ENCODE measurements around the gene ECEL1. TPM values are rescaled to one million over a fixed set of nuclear protein-coding genes. Genes with fewer than 3 reads are reported as not detected.

The ECEL1 gene
- total and polyA plus RNA-seq, 9 of the 15 experiments (the other 6 are each of a cell fraction or from before 2014, with no cell fraction given) = 0.09 TPM; not detected in 8

DNA sequence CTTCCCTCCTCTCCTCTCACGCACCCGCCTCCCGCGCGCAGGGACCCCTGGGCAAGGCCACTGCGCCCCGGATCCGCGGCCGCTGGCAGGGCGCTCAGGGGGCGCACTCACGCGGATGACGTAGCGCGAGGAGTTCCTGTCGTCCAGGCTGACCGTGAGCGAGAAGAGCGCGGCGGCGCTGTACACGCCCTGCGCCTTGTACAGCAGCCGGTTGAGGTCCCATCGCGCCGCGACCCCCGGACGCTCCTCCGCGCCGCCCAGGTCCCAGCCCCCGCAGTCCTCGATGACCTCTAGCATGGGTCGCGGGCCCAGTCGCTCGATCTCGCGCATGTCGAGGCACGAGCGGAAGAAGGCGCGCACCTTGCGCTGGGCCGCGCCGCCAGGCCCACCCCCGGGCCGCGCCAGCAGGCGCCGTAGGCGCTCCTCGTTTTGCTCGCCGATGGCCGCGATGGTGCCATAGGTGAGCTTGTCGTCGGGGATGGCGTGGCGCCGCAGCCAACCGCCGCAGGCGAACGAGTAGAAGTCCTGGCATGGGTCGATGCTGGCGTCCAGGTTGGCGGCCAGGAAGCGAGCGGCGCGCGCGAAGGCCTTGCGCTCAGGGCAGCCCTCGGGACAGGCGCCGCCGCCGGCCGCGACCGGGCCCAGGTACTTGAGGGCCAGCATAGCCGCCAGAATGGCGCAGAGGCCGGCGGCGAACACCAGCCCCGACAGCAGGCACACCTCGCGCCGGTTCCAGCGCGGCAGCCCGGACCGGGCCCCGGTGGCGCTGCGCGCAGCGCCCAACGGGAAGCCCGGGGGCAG lies 1.7 kb downstream of the ECEL1 start:
- H4K20me1 ChIP-seq (replicated peaks; ENCODE audit: control insufficient read depth, insufficient read depth, low read length) = no peaks in the 10 kb centered on the region
- no peak overlapping the region for H3K4me2 ChIP-seq (ENCODE audit: insufficient read depth, low read length)
- ATAC-seq (no peak), DNase-seq (ENCODE audit: extremely low read depth in 1 of 4, low spot score in 3 of 4) (no peak), FAIRE-seq (no peak)
- H3K36me3 ChIP-seq (ENCODE audit: control insufficient read depth, insufficient read depth, low read length) = no peaks in the 10 kb centered on the region
- intact Hi-C loops (cut with micrococcal nuclease) = no loop called here
- no peaks in the 10 kb centered on the region for H3K9me3 ChIP-seq (replicated peaks; ENCODE audit: control insufficient read depth, insufficient read depth, low read depth, low read length)
- POLR2A ChIA-PET = no interaction called here
- H3K4me1 ChIP-seq (replicated peaks in 1 of 2; ENCODE audit: control insufficient read depth in 2 of 2, insufficient read depth in 2 of 2, low read length in 2 of 2) = peaks cover 0 to under 1% of the 10 kb centered on the region in 2 experiments; a peak in 1 of 5 replicates
- H3K79me2 ChIP-seq (ENCODE audit: control insufficient read depth, insufficient read depth, low read length) = no peaks in the 10 kb centered on the region
- no peak overlapping the region for H3K4me3 ChIP-seq
- WGBS (ENCODE audit: insufficient coverage, low coverage, missing lambda C conversion rate) = 78% methylated on average over 10 of the region's 111 CpGs
- H3K27me3 ChIP-seq (ENCODE audit: control insufficient read depth in 2 of 2, insufficient read depth in 2 of 2, low read length in 2 of 2) = peaks cover 0 to 15% of the 10 kb centered on the region in 2 experiments; a peak in 3 of 5 replicates
- H3K27ac ChIP-seq (ENCODE audit: extremely low read depth, low read depth, low read length) = no peak overlapping the region
- BruUV-seq (replicated peaks) = no TSS peak
- no peak overlapping the region for H3K9ac ChIP-seq (ENCODE audit: insufficient read depth in 1 of 2, low read depth in 2 of 2, low read length in 2 of 2)
- in situ Hi-C loops (cut with MboI) = no loop called here
- no peaks in the 10 kb centered on the region for H3K9me1 ChIP-seq (ENCODE audit: control insufficient read depth, insufficient read depth, low read length)
- CTCF ChIA-PET (ENCODE audit: low intra/inter-chr PET ratio) = no interaction called here
- no peak overlapping the region for H2AFZ ChIP-seq (ENCODE audit: low read depth, low read length)
- TF ChIP-seq TRIM28 (IDR thresholded peaks at IDR 0.05) (no peak), HMG20B (CRISPR knock-in tag; IDR thresholded peaks at IDR 0.05) (no peak), POLR2B (IDR thresholded peaks at IDR 0.05; ENCODE audit: low read depth, partially characterized antibody) (no peak), SMAD4 (CRISPR knock-in tag; conservative IDR thresholded peaks at IDR 0.05) (no peak), ZNF263 (CRISPR knock-in tag; IDR thresholded peaks at IDR 0.05; ENCODE audit: borderline replicate concordance) (no peak), ELF2 (CRISPR knock-in tag; IDR thresholded peaks at IDR 0.05) (no peak), ETV5 (CRISPR knock-in tag; IDR thresholded peaks at IDR 0.05; ENCODE audit: low read depth) (no peak), NFIC (IDR thresholded peaks at IDR 0.05) (no peak)
- TF ChIP-seq, protein P1, sequence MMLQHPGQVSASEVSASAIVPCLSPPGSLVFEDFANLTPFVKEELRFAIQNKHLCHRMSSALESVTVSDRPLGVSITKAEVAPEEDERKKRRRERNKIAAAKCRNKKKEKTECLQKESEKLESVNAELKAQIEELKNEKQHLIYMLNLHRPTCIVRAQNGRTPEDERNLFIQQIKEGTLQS (IDR thresholded peaks at IDR 0.05) = no peak
- TF ChIP-seq, protein P1 (CRISPR knock-in tag; conservative IDR thresholded peaks at IDR 0.05) = no peak
- TF ChIP-seq, protein P2, sequence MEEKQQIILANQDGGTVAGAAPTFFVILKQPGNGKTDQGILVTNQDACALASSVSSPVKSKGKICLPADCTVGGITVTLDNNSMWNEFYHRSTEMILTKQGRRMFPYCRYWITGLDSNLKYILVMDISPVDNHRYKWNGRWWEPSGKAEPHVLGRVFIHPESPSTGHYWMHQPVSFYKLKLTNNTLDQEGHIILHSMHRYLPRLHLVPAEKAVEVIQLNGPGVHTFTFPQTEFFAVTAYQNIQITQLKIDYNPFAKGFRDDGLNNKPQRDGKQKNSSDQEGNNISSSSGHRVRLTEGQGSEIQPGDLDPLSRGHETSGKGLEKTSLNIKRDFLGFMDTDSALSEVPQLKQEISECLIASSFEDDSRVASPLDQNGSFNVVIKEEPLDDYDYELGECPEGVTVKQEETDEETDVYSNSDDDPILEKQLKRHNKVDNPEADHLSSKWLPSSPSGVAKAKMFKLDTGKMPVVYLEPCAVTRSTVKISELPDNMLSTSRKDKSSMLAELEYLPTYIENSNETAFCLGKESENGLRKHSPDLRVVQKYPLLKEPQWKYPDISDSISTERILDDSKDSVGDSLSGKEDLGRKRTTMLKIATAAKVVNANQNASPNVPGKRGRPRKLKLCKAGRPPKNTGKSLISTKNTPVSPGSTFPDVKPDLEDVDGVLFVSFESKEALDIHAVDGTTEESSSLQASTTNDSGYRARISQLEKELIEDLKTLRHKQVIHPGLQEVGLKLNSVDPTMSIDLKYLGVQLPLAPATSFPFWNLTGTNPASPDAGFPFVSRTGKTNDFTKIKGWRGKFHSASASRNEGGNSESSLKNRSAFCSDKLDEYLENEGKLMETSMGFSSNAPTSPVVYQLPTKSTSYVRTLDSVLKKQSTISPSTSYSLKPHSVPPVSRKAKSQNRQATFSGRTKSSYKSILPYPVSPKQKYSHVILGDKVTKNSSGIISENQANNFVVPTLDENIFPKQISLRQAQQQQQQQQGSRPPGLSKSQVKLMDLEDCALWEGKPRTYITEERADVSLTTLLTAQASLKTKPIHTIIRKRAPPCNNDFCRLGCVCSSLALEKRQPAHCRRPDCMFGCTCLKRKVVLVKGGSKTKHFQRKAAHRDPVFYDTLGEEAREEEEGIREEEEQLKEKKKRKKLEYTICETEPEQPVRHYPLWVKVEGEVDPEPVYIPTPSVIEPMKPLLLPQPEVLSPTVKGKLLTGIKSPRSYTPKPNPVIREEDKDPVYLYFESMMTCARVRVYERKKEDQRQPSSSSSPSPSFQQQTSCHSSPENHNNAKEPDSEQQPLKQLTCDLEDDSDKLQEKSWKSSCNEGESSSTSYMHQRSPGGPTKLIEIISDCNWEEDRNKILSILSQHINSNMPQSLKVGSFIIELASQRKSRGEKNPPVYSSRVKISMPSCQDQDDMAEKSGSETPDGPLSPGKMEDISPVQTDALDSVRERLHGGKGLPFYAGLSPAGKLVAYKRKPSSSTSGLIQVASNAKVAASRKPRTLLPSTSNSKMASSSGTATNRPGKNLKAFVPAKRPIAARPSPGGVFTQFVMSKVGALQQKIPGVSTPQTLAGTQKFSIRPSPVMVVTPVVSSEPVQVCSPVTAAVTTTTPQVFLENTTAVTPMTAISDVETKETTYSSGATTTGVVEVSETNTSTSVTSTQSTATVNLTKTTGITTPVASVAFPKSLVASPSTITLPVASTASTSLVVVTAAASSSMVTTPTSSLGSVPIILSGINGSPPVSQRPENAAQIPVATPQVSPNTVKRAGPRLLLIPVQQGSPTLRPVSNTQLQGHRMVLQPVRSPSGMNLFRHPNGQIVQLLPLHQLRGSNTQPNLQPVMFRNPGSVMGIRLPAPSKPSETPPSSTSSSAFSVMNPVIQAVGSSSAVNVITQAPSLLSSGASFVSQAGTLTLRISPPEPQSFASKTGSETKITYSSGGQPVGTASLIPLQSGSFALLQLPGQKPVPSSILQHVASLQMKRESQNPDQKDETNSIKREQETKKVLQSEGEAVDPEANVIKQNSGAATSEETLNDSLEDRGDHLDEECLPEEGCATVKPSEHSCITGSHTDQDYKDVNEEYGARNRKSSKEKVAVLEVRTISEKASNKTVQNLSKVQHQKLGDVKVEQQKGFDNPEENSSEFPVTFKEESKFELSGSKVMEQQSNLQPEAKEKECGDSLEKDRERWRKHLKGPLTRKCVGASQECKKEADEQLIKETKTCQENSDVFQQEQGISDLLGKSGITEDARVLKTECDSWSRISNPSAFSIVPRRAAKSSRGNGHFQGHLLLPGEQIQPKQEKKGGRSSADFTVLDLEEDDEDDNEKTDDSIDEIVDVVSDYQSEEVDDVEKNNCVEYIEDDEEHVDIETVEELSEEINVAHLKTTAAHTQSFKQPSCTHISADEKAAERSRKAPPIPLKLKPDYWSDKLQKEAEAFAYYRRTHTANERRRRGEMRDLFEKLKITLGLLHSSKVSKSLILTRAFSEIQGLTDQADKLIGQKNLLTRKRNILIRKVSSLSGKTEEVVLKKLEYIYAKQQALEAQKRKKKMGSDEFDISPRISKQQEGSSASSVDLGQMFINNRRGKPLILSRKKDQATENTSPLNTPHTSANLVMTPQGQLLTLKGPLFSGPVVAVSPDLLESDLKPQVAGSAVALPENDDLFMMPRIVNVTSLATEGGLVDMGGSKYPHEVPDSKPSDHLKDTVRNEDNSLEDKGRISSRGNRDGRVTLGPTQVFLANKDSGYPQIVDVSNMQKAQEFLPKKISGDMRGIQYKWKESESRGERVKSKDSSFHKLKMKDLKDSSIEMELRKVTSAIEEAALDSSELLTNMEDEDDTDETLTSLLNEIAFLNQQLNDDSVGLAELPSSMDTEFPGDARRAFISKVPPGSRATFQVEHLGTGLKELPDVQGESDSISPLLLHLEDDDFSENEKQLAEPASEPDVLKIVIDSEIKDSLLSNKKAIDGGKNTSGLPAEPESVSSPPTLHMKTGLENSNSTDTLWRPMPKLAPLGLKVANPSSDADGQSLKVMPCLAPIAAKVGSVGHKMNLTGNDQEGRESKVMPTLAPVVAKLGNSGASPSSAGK (IDR thresholded peaks at IDR 0.05) = no peak
